GM18526 (cell line): Measurements from ENCODE around the gene GAPVD1.

ENCODE experiments used
- POLR2A ChIP-seq: IDR thresholded peaks from 3 replicates; pipeline ENCODE4 v1.6.1; 2011; ENCODE audit not compliant: insufficient read length; ENCODE audit errors: extremely low read depth

Gene GAPVD1

DNA sequence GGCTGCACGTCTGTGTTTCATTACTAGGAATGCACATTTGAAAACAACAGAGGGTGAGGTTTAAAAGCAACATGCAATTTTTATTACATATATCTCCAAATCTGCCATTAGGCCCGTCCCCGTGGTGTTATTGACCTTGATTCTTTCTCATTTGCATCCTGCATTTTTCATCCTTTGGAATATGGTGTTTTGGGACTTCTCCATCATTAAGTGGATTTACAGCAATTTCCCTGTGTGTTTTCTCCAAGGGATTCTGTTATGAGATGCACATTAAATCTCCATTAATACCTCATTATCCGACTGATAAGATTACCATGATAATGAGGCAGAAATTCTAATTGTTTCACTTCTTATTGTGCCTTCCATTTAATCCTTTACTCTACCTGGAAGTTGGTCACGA, 117.6 kb downstream of the GAPVD1 start:
- TF ChIP-seq POLR2A: no peak

DNA sequence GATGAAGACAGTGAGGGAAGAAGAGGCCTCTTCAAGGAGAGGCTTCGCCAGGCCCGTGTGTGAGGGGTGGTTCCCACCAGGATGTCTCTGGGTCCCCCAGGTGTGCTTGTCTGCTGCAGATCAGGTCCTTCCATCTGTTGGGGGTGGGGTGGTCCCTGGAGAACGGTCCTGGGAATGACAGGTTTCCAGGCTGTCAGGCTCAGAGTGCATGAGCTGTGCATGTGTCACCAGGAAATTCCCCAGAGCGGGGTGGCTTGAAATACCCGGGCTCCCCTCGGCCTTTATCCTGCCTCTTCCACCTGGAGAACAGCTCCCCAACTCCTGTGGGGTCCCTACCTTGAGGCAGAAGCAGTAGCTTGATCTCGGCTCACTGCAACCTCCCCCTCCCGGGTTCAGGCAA, 118.8 kb downstream of the GAPVD1 start:
- no peak for TF ChIP-seq POLR2A

DNA sequence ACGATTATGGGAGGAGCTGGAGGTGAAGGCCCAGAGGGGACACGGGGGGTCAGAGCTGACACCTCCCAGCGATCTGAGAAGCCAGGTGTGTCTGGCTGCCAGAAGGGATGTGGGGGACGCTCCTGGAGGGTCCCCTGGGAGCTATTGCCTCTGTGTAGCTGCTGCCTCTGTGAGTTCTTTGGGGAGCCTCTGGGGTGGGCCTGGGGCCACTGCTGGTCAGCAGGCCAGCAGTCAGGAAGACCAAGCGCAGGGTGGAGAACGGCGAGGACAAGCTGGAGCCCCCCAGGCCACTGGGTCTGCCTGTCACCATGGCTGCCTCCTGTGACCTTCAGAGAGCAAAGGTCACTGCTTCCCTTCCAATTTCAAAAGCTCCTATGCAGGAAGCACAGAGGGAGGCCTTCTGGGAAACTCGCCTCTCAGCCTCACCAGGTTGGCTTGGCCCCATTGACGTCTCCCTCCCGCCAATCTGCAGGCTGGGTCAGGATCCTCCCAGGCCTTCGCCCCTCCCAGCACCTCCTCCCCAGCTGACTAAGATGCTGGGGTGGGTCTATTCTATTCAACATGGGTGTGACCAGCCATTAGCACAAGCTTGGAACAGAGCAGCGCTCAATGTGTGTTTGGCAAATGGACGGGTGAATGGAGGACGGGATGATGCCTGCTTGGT, 126.4 kb downstream of the GAPVD1 start:
- no peak for TF ChIP-seq POLR2A

DNA sequence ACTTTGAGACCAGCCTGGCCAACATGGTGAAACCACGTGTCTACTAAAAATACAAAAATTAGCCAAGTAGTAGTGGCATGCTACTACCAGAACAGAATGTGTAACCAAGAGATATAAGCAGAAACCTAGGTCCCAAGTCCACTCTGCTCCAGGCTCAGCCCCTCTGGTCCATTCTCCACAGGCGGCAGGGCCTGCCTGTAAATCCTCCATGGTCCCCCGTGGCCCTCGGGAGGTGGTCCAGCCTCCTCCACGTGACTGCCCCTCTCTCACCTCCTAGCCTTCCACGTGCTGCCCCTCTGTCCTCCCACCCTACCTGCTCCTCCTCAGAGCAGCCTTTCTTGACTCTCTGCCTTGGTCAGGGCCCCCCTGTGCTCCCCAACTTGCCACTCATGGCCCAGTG, 127.4 kb downstream of the GAPVD1 start:
- no peak for TF ChIP-seq POLR2A

DNA sequence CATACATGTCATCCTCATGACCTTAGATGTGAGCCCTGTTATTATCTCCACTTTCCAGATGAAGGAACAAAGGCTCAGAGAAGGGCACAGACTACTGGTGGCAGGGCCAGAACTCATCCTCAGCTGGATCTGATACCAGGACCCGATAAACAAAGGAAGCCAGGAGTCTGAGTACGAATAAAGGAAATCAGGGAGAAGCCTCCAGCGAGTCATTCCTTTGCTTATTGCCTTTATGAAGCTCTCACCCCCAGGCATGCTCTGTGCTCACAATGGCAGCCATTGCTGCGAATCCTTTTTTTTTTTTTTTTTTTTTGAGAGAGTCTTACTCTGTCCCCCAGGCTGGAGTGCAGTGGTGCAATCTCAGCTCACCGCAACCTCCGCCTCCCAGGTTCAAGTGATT, 130.1 kb downstream of the GAPVD1 start:
- TF ChIP-seq POLR2A: no peak

DNA sequence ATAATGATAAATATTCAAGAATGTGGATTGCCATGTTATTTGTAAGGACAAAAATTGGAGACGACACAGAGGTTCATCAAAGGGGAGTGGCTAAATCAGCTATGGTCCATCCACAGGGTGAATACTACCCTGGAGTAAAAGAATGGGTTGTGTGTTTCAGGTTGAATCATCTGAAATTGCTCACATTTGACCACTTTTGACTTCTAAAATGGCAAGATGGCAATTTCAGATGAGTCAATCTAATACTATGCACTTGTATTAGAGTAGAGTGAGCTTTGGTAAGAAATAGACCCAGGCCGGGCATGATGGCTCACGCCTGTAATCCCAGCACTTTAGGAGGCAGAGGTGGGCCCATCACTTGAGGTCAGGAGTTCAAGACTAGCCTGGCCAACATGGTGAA, 131.8 kb downstream of the GAPVD1 start:
- no peak for TF ChIP-seq POLR2A

DNA sequence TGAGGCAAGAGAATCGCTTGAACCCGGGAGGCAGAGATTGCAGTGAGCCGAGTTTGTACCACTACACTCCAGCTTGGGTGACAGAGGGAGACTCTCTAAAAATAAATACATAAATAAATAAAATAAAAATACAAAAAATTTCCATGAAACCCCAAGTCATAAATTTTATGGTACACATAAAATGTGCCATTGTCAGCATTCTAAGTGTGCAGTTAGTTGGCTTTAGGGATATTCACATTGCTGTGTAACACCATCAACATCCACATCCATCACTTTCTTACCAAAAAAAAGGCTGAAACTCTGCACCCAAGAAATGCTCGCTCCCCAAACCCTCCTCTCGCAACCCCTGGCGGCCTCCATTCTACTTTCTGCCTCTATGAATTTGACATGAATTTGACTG, 135.2 kb downstream of the GAPVD1 start:
- TF ChIP-seq POLR2A: no peak

DNA sequence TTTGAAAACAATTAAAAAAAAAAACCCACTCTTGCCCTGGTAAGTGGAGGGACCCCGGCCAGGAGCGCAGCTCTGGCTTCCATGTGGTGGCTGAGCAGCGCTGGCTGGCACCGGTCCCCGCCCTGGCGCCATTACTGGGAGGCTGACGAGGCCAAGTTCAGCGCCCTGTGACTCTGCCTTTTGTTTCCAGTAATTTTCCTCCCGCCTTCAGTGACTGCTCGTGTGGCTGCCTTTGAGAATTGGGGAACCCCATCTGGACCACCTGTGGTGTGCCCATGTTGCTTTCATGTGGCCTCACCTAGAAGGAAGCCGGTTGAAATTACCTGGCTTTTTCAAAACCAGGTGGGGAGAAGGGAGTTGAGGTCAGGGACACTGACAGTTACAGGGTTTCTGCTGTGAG, 136.1 kb downstream of the GAPVD1 start:
- TF ChIP-seq POLR2A: no peak

DNA sequence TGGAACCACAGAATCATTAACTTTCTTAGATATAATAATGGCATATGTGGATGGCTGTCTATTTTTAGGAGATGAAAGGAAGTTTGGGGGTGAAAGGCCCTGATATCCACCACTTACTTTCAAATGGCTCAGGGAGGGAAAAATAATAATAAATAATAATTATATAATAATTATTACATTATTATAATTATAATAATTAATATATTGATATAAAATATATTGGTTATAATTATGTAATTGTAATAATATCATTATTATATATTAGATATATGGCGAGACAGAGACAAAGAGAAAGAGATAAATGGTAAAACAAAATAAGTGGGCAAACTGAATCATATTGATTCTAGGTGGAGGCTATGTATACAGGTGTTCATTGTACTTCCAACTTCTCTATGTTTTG, 136.6 kb downstream of the GAPVD1 start:
- TF ChIP-seq POLR2A: no peak

DNA sequence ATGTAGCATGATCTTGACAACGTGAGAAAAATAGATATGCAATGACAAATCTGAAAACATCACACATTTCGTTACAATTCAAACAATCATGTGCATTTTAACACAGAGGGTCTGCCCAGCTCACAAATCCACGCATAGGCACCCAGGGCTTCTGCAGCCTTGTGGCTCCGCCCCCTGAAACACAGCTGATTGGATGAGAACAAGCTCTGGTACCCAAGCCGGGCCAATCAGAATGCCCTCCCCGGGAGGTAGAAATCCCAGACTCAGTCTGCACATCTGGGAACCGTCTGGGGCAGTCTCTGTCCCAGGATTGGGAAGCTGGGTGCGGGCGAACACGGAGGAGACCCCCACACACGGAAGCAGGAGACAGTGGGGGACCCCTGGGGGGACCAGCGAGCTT, 137.5 kb downstream of the GAPVD1 start:
- no peak for TF ChIP-seq POLR2A

DNA sequence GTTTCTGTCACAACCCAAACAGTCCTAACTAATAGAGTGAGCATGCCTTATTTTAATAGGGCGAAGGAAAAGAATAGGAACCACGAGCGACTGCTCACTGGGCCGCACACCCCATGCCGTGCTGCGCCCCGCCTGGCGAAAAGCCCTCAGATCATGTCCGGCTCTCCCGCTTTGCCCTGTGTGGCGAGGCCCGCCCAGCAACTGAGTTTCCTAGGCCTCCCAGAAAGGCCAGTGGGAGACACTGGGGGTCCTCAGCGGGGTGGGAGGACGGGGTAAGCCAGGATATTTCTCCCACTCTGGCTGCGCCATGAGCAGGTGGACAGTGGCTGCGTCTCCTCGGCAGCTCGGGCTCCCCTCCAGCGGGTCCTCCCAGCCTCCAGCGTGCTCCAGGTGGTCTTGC, 138.0 kb downstream of the GAPVD1 start:
- TF ChIP-seq POLR2A: no peak

DNA sequence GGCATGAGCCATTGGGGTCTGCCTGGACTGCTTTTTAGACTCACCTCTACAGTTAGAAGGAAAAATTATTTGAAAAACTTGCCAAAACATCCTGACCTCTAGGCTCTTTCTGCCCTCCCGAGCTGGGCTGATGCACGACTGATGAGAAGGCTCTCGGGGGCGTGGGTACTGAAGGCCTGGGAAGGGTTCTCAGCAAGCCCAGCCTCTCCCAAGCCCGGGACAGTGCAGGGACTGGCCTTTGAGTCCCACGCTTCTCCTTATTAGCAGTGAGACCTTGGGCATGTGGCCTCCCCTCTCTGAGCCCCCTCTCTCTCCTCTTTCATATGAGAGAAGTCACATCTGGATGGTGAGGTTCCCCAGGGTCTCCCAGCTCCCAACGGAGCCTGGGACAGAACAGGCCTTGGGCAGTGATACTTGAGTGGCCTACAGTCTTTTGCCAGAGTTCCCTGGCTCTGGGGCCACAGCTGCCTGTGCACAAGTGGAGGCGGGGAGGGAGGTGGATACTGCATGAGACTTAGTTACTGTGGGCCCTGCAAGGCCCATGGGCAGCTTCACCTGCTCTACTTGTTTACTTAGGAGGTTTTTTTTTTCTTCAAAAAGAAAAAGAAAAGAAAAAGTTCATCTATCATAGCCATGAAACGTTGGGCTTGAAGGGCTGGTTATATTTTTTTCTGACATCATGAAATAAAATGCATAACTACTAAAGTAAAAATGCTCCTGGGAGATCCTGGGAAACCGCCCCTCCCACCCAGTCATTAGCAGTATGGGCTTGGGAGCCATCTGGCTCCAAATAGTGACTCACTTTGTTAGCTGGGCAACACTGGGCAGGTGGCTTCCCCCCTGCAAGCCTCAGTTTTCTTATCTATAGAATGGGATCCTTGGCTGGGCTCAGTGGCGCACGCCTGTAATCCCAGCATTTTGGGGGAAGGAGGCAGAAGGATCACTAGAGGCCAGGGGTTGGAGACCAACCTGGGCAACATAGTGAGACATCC, 139.4 kb downstream of the GAPVD1 start:
- no peak for TF ChIP-seq POLR2A

DNA sequence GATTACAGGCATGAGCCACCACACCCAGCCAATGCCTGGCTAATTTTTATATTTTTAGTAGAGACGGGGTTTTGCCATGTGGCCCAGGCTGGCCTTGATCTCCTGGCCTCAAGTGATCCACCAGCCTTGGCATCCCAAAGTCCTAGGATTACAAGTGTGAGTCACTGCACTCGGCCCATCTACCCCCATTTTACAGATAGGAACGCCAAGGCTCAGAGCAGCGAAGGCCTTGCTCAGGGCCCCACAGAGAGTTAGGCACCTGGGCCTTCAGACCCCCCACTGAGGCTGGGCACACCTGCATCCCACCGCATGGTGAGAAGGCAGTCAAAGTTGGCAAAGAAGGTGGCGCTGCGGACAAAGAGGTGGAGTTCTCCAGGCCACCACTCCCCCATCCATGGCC, 143.1 kb downstream of the GAPVD1 start:
- TF ChIP-seq POLR2A: no peak

DNA sequence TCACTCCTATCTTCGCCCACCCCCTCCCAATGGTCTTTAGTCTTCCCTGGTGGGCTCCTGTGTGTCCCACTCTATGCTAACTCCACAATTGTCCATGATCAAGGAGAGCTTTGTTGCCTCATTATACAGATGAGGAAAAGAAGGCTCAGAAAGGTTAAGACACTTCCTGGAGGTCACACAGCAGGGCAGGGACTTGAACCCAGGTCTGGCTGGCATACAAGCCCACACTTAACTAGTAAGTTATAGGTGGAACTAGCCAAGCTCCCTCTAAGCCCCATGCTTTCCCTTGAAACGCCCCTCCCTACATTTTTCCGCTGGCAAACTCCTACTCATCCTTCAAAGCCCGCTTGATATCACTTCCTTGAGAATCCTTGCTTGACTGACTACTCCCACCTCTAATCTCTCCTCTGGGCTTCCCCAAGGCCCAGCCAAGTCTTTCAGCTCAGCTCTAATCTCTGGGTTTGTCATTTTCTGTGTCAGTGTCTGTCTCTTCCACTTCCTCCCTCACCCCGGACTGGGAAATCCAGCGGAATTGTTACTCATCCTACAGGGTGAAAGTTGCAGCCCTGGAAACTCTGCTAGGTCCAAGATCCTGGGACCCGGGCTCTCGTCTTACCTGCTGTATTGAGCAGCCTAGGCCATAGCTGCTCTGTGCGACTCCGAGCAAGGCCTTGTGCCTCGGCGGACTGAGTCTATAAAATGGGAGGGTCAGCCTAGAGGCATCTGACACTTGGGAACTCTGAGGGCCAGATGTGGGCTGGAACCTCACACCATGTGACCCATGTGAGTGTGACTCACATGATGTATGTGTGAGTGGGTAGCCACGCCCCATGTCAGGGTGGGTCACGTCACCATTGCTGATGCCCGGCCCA, 144.5 kb downstream of the GAPVD1 start:
- TF ChIP-seq POLR2A: no peak

DNA sequence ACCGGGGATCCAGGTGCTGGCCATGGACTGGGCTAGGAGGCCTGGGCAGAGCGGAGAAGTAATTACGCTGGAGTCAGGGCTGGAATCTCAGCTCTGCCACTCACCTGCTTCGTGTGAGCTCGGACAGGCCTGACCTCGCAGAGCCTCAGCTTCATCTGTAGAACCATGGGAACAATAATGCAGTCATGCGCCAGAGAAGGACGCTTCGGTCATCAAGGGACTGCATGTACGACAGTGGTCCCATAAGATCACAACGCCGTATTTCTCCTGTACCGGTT, 145.1 kb downstream of the GAPVD1 start:
- TF ChIP-seq POLR2A: no peak
